Vagina (tissue), 2 donors: ENCODE measurements around the gene EGFR.

Experiments
- POLR2AphosphoS5 ChIP-seq, 2 donors: sonication (generic); formaldehyde crosslinking; IDR thresholded peaks; one replicate each; pipeline ENCODE4 v1.9.0; 2017; ENCODE audit warnings: antibody characterized with exemption in 2 of 2, mild to moderate bottlenecking in 2 of 2, low read depth in 1 of 2; ENCODE audit not compliant: insufficient read depth in 1 of 2
- TF ChIP-seq, protein P1 (sequence below), 3 experiments: fragments of 450-650 bp in 2 of 3; fragments of 200-600 bp in 1 of 3; sonication (generic) in 1 of 3; IDR thresholded peaks; one replicate each; pipeline ENCODE4 v1.5.1; 2017 to 2019; ENCODE audit warnings: antibody characterized with exemption in 3 of 3, mild to moderate bottlenecking in 2 of 3, moderate library complexity in 2 of 3

DNA sequence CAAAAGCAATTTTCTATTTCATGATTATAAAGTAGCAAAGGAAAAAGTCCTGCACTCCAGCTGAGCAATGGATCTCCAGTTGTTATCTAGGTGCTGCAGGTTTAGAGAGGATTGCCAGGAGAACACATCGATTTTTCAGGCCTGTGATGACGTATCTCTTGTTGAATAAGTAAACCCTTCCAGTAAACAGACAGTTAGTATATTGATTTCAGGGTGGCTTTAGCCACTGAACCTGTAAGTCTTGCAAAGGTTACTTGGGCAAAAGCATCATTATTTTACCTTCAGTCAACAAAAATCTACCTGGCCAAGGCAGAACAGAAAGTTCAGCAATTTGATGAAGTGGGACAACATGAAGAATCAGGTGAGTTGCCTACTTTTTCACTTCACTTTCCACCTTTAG, 12.3 kb downstream of the EGFR start:
- TF ChIP-seq POLR2AphosphoS5 (IDR thresholded peaks at IDR 0.05; ENCODE audit: insufficient read depth in 1 of 2, low read depth in 1 of 2) = no peak
- TF ChIP-seq, protein P1, sequence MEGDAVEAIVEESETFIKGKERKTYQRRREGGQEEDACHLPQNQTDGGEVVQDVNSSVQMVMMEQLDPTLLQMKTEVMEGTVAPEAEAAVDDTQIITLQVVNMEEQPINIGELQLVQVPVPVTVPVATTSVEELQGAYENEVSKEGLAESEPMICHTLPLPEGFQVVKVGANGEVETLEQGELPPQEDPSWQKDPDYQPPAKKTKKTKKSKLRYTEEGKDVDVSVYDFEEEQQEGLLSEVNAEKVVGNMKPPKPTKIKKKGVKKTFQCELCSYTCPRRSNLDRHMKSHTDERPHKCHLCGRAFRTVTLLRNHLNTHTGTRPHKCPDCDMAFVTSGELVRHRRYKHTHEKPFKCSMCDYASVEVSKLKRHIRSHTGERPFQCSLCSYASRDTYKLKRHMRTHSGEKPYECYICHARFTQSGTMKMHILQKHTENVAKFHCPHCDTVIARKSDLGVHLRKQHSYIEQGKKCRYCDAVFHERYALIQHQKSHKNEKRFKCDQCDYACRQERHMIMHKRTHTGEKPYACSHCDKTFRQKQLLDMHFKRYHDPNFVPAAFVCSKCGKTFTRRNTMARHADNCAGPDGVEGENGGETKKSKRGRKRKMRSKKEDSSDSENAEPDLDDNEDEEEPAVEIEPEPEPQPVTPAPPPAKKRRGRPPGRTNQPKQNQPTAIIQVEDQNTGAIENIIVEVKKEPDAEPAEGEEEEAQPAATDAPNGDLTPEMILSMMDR (IDR thresholded peaks at IDR 0.05) = no peak
